Measurements from ENCODE around the gene OTULIN.
A peak's percentile ranks its signal among the peaks of the same experiment; 100 is the strongest.

The OTULIN gene

GRCh38 chr5:14664270-14665100 is at the start of gene OTULIN:
Gene OTULIN (plus strand): TSS chr5:14664718. CDS start chr5:14664826, 108 bp downstream.
- peak; percentile 93 for DNase-seq

GRCh38 chr5:14615365-14615764 is 49.2 kb upstream of the OTULIN start:
- DNase-seq = no peak

GRCh38 chr5:14617441-14617840 is 47.1 kb upstream of the OTULIN start:
- no peak for DNase-seq

GRCh38 chr5:14627270-14627669 is 37.2 kb upstream of the OTULIN start:
- no peak for DNase-seq

GRCh38 chr5:14628346-14628745 is 36.2 kb upstream of the OTULIN start:
- DNase-seq = no peak

GRCh38 chr5:14630671-14631070 is 33.8 kb upstream of the OTULIN start:
- no peak for DNase-seq

GRCh38 chr5:14635656-14636055 is 28.9 kb upstream of the OTULIN start:
- no peak for DNase-seq

- DNase-seq = no peak
Observed at GRCh38 chr5:14640765-14641164, 23.8 kb upstream of the OTULIN start.

- DNase-seq = no peak
Observed at GRCh38 chr5:14644623-14645237, 19.8 kb upstream of the OTULIN start.

GRCh38 chr5:14650052-14650451 is 14.5 kb upstream of the OTULIN start:
- no peak for DNase-seq

GRCh38 chr5:14655146-14655741 is 9.3 kb upstream of the OTULIN start:
- DNase-seq = no peak

- DNase-seq = no peak
Observed at GRCh38 chr5:14656898-14657297, 7.6 kb upstream of the OTULIN start.

- no peak for DNase-seq
Observed at GRCh38 chr5:14659821-14660607, 4.5 kb upstream of the OTULIN start.

- no peak for DNase-seq
Observed at GRCh38 chr5:14660833-14661232, 3.7 kb upstream of the OTULIN start.

GRCh38 chr5:14662721-14663260 is 1.7 kb upstream of the OTULIN start:
- DNase-seq = no peak

GRCh38 chr5:14663734-14664269 is 716 bp upstream of the OTULIN start:
- no peak for DNase-seq

GRCh38 chr5:14665101-14665822 is 744 bp downstream of the OTULIN start:
- no peak for DNase-seq

GRCh38 chr5:14665949-14666348 is 1.4 kb downstream of the OTULIN start:
- peak; percentile 55 for DNase-seq

- DNase-seq = no peak
Observed at GRCh38 chr5:14666357-14666756, 1.8 kb downstream of the OTULIN start.

GRCh38 chr5:14667290-14667689 is 2.8 kb downstream of the OTULIN start:
- no peak for DNase-seq

GRCh38 chr5:14667770-14668169 is 3.3 kb downstream of the OTULIN start:
- DNase-seq = no peak

GRCh38 chr5:14668181-14668591 is 3.7 kb downstream of the OTULIN start:
- DNase-seq = peak; percentile 46

Data from CD4-positive, alpha-beta T cell treated with Interleukin-15 for 1 hour (primary cell).